Chondrocyte (in vitro differentiated cells): ENCODE results near the gene PIGV. TPM values are rescaled to one million over a fixed set of nuclear protein-coding genes. Genes with fewer than 3 reads are reported as not detected.

Experiments used
- DNase-seq: peaks from one replicate; pipeline ENCODE4 v3.0.0; 2021; ENCODE audit warnings: mixed read lengths, low spot score
- H3K27ac Mint-ChIP-seq: one replicate; pipeline ENCODE4 v1.8.0; 2021; ENCODE audit warnings: mild to moderate bottlenecking, moderate library complexity, mixed read lengths; ENCODE audit not compliant: unreplicated experiment
- H3K27me3 Mint-ChIP-seq: 2 replicates; pipeline ENCODE4 v1.8.0; 2021; ENCODE audit warnings: low read depth, mixed read lengths
- H3K36me3 Mint-ChIP-seq: 2 replicates; pipeline ENCODE4 v1.8.0; 2021; ENCODE audit warnings: low read depth, mixed read lengths
- H3K4me1 Mint-ChIP-seq: 2 replicates; pipeline ENCODE4 v1.8.0; 2021; ENCODE audit warnings: low read depth, mild to moderate bottlenecking, mixed read lengths
- H3K4me3 Mint-ChIP-seq: one replicate; pipeline ENCODE4 v1.8.0; 2021; ENCODE audit warnings: mild to moderate bottlenecking, moderate library complexity, mixed read lengths; ENCODE audit not compliant: unreplicated experiment
- H3K9me3 Mint-ChIP-seq: 2 replicates; pipeline ENCODE4 v1.8.0; 2021; ENCODE audit warnings: low read depth, mixed read lengths
- CTCF ChIP-seq: fragments of 200-600 bp; sonication (generic); IDR thresholded peaks from 2 replicates; pipeline ENCODE4 v1.5.0; 2021; ENCODE audit warnings: antibody characterized with exemption, mild to moderate bottlenecking, moderate library complexity
- long read RNA-seq: library from polyadenylated mRNA; stranded (forward); transcript quantifications from one replicate; pipeline ENCODE4 v2.0.0, GENCODE V29; 2021
- total RNA-seq: library from RNA; stranded (reverse); gene quantifications from 3 replicates; pipeline ENCODE4 v1.2.1, GENCODE V29; 2021

The PIGV gene
- total RNA-seq: 11.2 to 15.8 TPM (median 12.4 TPM) in 3 replicates
- long read RNA-seq, transcript PIGV-201 (4 exons, 2,367 nt): major isoform, 10 of 40 reads
- long read RNA-seq, partial matches to known transcripts: 4 of 40 reads
- long read RNA-seq, other reads (novel, unspliced or antisense): 21 of 40 reads

GRCh38 chr1:26787706-26788514, at the start of gene PIGV:
Gene PIGV (plus strand): TSS chr1:26787950. CDS start chr1:26790816, 2,866 bp downstream.
- peak within 1 kb of the TSS; percentile 100 for H3K27ac Mint-ChIP-seq
- no peaks in the 10 kb centered on the region for H3K27me3 Mint-ChIP-seq
- peak; percentile 96 for DNase-seq
- peaks cover under 1% of the 10 kb centered on the region for H3K36me3 Mint-ChIP-seq
- peaks cover 60% of the 10 kb centered on the region for H3K4me1 Mint-ChIP-seq
- peak within 1 kb of the TSS; percentile 91 for H3K4me3 Mint-ChIP-seq
- TF ChIP-seq CTCF: peak; percentile 20
- no peaks in the 10 kb centered on the region for H3K9me3 Mint-ChIP-seq

- peaks cover 16% of the 10 kb centered on the region for H3K4me1 Mint-ChIP-seq
- no peak for TF ChIP-seq CTCF
- no peaks in the 10 kb centered on the region for H3K9me3 Mint-ChIP-seq
- no peak overlapping the region for H3K27ac Mint-ChIP-seq
- peaks cover 25% of the 10 kb centered on the region for H3K36me3 Mint-ChIP-seq
- no peak overlapping the region for H3K4me3 Mint-ChIP-seq
- DNase-seq: no peak
- no peaks in the 10 kb centered on the region for H3K27me3 Mint-ChIP-seq
These were observed 48.3 kb upstream of the PIGV start for GRCh38 chr1:26739329-26739914.

GRCh38 chr1:26740023-26740634, 47.6 kb upstream of the PIGV start:
- no peak overlapping the region for H3K4me3 Mint-ChIP-seq
- peak overlapping the region; percentile 7 for H3K27ac Mint-ChIP-seq
- no peaks in the 10 kb centered on the region for H3K9me3 Mint-ChIP-seq
- no peaks in the 10 kb centered on the region for H3K27me3 Mint-ChIP-seq
- H3K4me1 Mint-ChIP-seq: peaks cover 20% of the 10 kb centered on the region
- peaks cover 25% of the 10 kb centered on the region for H3K36me3 Mint-ChIP-seq
- no peak for DNase-seq
- TF ChIP-seq CTCF: no peak

GRCh38 chr1:26740952-26741351, 46.8 kb upstream of the PIGV start:
- Mint-ChIP-seq H3K36me3 (peaks cover 21% of the 10 kb centered on the region), H3K9me3 (no peaks in the 10 kb centered on the region), H3K27ac (no peak overlapping the region), H3K4me1 (peaks cover 18% of the 10 kb centered on the region), H3K4me3 (no peak overlapping the region), H3K27me3 (no peaks in the 10 kb centered on the region)
- no peak for DNase-seq
- TF ChIP-seq CTCF: no peak

GRCh38 chr1:26743426-26744059, 44.2 kb upstream of the PIGV start:
- no peaks in the 10 kb centered on the region for H3K27me3 Mint-ChIP-seq
- H3K27ac Mint-ChIP-seq: peak overlapping the region; percentile 82
- H3K36me3 Mint-ChIP-seq: peaks cover 22% of the 10 kb centered on the region
- no peaks in the 10 kb centered on the region for H3K9me3 Mint-ChIP-seq
- H3K4me3 Mint-ChIP-seq: peak overlapping the region; percentile 32
- peaks cover 28% of the 10 kb centered on the region for H3K4me1 Mint-ChIP-seq
- TF ChIP-seq CTCF: no peak
- no peak for DNase-seq
